Skin epidermis (tissue), 12 donors: ENCODE measurements around the gene CKS1B.
A peak's percentile ranks its signal among the peaks of the same experiment; 100 is the strongest.
"Not testable (repeated sequence)": the region's sequence is repeated elsewhere in the genome, so short reads cannot be mapped to it uniquely, and the experiment has no call there.

Experiments used
- H3K27ac ChIP-seq, 21 experiments: fragments of 200-600 bp; sonication (generic) in 11 of 21; one replicate each; pipeline ENCODE4 v1.5.0; 2020; ENCODE audit warnings: mild to moderate bottlenecking in 3 of 21, inconsistent platforms in 2 of 21, moderate library complexity in 2 of 21
- H3K4me3 ChIP-seq, 7 experiments: fragments of 200-600 bp; sonication (generic) in 2 of 7; one replicate each; pipeline ENCODE4 v1.5.0; 2020; ENCODE audit warnings: inconsistent platforms in 2 of 7, mild to moderate bottlenecking in 2 of 7, moderate library complexity in 1 of 7

CKS1B gene

DNA sequence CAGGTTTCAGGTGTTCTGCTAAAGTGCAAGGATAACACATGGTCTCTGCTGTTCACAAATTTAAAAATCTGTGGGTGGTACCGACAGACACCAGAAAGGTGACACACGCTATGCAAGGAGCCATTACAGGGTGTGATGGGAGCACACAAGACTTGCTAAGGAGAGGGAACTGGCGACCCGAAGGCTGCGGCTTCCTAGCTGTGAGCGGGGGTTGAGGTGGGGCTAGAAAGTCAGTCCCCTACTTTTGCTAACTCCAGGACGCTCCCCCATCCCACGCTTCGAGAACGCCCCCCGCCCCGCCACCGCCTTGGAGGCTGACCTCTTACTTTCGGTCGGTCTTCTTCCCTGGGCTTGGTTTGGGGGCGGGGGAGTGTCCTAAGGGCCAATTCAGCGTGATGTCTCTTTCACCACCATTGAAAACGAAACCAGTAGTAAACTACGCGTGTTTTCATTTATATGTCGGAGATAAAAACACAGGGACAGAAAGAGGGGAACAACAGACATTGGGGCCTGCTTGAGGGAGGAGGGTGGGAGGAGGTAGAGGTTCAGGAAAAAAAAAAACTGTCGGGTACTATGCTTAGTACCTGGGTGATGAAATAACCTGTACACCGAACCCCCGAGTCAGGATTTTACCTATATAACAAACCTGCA, 1.1 kb downstream of the CKS1B start:
- peak overlapping the region; percentile 68 to 99 (median 96) for H3K27ac ChIP-seq

DNA sequence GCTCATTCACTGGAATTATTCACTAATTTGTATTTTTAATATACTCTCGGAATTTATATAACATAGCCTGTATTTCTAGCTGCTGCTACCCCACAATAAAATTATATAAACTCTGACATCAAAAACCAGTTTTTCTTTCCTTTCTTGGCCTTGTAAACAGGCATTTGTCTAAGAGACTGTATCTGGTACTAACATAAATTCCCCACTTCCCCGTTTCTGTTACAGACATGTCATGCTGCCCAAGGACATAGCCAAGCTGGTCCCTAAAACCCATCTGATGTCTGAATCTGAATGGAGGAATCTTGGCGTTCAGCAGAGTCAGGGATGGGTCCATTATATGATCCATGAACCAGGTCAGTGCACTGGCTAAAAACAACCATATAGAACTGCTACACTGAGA, 3.3 kb downstream of the CKS1B start:
- peak overlapping the region in 4 of 21 experiments; percentile 2 to 97 (median 65) for H3K27ac ChIP-seq
- not testable (repeated sequence) for H3K4me3 ChIP-seq

More for the DNA sequence above, 1.1 kb downstream of the CKS1B start:
- H3K4me3 ChIP-seq: peak overlapping the region; percentile 53 to 85 (median 67)

GRCh38 chr1:154978360-154978759, 3.9 kb downstream of the CKS1B start:
- Histone ChIP-seq H3K27ac (peak overlapping the region in 1 of 21 experiments; percentile 34), H3K4me3 (no peak overlapping the region)

DNA sequence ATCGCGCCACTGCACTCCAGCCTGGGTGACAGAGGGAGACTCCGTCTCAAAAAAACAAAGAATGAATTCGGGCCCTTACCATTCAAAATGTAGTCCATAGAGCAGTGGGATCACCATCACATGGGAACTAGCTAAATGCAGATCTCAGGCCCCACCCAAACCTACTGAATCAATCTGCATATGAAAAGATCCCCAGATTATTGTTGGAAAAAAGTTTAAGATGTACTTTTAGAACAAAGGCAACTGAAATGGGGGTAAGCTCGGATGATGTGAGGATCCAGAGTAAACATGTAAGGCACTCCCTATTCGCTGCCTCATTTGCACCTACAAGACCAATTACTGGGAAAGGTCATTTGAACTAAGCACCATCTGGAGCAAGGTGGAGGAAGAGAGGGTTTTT, 7.9 kb downstream of the CKS1B start:
- H3K4me3 ChIP-seq: peak overlapping the region in 6 of 7 experiments; percentile 44 to 92 (median 66)
- H3K27ac ChIP-seq: peak overlapping the region in 15 of 21 experiments; percentile 21 to 91 (median 40)

DNA sequence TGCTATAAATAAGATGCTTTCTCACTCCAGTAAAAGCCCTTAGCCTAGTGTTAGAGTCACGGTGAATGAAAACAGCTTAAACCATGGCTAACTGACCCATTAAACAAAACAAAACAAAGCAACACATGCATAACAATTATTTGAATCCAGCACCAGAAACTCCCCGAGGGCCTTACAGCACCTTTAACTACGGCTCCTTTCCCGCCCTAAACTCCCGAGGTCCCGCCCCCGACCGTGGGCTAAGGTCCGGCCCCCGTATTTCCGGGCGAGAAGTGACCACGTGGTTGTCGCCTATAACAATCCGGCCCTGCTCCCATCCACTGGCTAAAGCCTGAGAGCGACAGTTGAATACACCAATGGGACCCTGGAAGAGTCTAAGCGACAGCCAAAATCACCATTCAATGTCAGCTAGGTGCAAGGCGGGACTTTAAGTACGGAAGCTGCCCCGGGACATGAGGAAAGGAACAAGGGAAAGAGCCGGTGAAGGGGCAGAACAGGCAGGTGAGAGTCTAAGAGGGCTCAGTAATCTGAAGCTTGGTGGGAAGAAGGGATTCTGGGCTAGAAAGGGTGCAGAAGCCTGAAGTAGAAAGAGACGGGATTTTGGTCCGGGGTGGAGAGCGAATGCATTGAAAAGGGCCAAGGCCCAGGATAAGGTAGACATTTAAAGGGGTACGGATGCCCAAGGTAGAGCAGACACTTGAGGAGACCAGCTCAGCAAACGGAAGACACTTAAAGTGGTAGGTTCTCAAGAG, 8.6 kb downstream of the CKS1B start, which contains the start of gene FLAD1:
Gene FLAD1 (plus strand): TSS at position 448 of the 752 bp plus-strand sequence. CDS start 351 bp downstream, outside the sequence.
- Histone ChIP-seq H3K27ac (peak within 1 kb of the TSS in 20 of 21 experiments; percentile 46 to 91 (median 82)), H3K4me3 (peak within 1 kb of the TSS; percentile 44 to 92 (median 66))

DNA sequence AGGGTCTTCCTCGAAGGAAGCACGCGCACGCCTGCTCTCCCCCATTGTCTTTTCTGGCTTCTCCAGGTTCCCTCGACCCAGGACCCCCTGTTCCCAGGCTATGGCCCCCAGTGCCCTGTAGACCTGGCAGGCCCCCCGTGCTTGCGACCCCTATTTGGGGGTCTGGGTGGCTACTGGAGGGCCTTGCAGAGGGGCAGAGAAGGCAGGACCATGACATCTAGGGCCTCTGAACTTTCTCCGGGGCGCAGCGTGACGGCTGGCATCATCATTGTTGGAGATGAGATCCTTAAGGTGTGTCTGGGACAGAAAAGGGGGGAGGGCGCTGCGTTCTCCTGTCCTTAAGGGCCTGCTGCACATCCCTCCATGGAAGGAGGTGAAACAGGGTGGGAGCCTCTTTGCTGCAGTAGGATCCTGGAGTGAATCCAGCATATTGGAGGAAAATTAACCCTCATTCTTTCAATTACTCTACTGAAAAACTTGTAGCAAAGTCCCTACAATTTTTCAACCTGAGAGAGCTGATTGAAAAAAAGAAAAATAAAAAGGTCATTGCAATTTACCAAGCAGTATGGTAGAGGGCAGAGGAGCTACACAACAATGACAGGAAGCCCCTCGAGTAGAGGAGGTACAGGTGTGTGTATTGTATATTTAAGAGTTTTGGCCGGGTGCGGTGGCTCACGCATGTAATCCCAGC, 9.4 kb downstream of the CKS1B start:
- peak overlapping the region; percentile 44 to 92 (median 66) for H3K4me3 ChIP-seq
- H3K27ac ChIP-seq: peak overlapping the region in 20 of 21 experiments; percentile 46 to 91 (median 82)

- peak overlapping the region in 1 of 21 experiments; percentile 65 for H3K27ac ChIP-seq
- H3K4me3 ChIP-seq: not testable (repeated sequence)
Observed at GRCh38 chr1:154986736-154987135, 12.3 kb downstream of the CKS1B start.

- Histone ChIP-seq H3K4me3 (no peak overlapping the region), H3K27ac (peak overlapping the region in 1 of 21 experiments; percentile 65)
Observed at GRCh38 chr1:154987326-154987725, 12.8 kb downstream of the CKS1B start.

DNA sequence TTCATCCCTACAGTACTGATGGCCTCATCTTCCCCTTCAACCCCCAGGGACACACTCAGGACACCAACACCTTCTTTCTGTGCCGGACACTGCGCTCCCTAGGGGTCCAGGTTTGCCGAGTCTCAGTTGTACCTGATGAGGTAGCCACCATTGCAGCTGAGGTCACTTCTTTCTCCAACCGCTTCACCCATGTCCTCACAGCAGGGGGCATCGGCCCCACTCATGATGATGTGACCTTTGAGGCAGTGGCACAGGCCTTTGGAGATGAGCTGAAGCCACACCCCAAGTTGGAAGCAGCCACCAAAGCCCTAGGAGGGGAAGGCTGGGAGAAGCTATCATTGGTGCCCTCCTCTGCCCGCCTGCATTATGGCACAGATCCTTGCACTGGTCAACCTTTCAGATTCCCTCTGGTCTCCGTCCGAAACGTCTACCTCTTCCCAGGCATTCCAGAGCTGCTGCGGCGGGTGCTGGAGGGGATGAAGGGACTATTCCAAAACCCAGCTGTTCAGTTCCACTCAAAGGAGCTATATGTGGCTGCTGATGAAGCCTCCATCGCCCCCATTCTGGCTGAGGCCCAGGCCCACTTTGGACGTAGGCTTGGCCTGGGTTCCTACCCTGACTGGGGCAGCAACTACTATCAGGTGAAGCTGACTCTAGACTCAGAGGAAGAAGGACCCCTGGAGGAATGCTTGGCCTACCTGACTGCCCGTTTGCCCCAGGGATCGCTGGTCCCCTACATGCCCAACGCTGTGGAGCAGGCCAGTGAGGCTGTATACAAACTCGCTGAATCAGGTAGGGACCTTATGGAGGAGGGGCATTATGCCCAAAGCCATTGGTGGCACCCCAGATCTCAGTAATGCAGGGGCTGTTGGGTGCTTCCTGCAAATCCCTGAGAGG, 13.8 kb downstream of the CKS1B start:
- Histone ChIP-seq H3K27ac (no peak overlapping the region), H3K4me3 (no peak overlapping the region)

DNA sequence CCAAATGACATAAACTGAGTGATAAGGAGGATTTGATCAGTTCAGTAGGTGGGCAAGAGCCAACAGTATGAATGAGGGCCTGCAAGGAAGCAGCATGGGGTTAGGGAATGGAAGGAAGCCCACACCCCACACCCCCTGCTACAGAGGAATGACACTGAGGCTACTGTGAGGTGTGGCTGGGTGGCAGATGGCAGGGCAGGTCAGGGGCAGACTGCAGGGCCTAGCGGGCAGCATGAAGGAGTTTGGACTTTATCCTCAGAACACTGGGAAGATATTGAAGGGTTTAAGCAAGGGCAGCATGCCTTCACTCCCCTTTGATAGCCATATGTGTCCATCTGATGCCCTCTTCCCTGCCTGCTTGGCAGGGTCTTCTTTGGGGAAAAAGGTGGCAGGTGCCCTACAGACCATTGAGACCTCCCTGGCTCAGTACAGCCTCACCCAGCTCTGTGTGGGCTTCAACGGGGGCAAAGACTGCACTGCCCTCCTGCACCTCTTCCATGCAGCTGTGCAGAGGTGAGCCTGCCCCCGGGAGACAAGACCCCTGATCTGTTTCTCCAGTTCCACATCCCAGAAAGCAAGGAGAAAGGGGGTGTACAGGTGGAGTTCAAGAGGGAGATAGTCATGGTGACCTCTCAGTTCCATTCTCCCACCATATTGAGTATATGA, 14.8 kb downstream of the CKS1B start:
- Histone ChIP-seq H3K27ac (no peak overlapping the region), H3K4me3 (no peak overlapping the region)

GRCh38 chr1:154990276-154990675, 15.8 kb downstream of the CKS1B start:
- H3K27ac ChIP-seq: no peak overlapping the region
- H3K4me3 ChIP-seq: no peak overlapping the region

DNA sequence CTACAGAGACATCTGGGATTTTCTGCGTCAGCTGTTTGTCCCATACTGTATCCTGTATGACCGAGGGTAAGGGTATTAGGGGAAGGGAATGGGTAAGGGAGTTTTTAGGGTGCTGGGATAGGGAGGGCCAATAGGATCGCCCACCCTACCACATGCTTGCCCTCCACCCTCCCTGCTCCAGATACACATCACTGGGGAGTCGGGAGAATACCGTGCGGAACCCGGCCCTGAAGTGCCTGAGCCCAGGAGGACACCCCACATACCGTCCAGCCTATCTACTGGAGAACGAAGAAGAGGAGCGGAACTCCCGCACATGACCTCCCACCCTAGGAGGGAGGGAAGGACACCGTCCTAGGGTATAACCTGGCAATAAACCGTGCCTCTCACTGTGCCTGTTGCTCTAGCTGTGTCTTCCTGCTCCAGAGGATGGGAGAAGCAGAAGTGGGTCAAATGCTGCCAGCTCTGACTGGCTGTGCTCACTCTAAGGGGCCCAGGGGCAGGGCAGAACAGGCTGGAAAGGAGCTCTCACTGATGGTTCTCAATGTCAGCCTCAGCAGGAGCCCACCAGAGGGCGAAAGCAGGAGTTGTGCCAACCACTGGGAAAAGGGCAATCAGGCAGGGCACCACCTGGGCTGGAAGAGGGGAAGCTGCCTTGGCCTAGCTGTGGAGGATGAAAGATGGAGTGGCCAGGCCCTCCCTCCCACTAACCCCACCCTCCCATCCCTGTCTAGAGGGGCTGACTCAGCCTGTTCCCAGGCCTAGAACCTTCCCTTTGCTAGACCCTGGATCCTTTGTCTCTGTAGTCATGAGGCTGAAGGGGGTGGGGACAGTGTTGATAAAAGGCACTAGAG, 18.5 kb downstream of the CKS1B start:
- Histone ChIP-seq H3K4me3 (no peak overlapping the region), H3K27ac (no peak overlapping the region)

- Histone ChIP-seq H3K4me3 (no peak within 1 kb of the TSS), H3K27ac (peak within 1 kb of the TSS in 2 of 21 experiments; percentile 21 to 22)
Observed at GRCh38 chr1:154993572-154994268, 19.2 kb downstream of the CKS1B start, which contains the start of gene LENEP. LENEP (plus strand) TSS chr1:154993586; CDS start chr1:154993608, 22 bp downstream.

- H3K4me3 ChIP-seq: no peak overlapping the region
- peak overlapping the region in 2 of 21 experiments; percentile 21 to 22 for H3K27ac ChIP-seq
Observed at GRCh38 chr1:154994269-154994587, 19.7 kb downstream of the CKS1B start.

- Histone ChIP-seq H3K27ac (peak overlapping the region in 3 of 21 experiments; percentile 3 to 22 (median 21)), H3K4me3 (no peak overlapping the region)
Observed at GRCh38 chr1:154994591-154994990, 20.1 kb downstream of the CKS1B start.

DNA sequence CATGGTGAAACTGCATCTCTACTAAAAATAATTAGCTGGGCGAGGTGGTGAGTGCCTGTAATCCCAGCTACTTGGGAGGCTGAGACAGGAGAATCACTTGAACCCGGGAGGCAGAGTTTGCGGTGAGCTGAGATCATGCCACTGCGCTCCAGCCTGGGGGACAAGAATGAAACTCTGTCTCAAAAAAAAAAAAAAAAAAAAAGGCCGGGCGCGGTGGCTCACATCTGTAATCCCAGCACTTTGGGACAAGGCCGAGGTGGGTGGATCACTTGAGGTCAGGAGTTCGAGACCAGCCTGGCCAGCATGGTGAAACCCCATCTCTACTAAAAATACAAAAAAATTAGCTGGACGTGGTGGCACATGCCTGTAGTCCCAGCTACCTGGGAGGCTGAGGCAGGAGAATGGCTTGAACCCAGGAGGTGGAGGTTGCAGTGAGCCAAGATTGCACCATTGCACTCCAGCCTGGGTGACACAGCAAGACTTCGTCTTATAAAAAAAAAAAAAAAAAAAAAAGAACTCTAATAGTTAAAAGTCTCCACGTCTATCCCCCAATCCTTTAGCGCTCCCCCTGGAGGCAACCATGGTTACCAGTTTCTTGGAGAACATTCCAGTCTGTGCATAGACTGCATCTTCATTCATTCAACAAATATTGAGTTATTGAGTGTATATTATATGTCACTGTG, 21.0 kb downstream of the CKS1B start:
- not testable (repeated sequence) for H3K27ac ChIP-seq

More for the DNA sequence above, 21.0 kb downstream of the CKS1B start:
- H3K4me3 ChIP-seq: not testable (repeated sequence)
